GM18502 (cell line): ENCODE data around the gene TXNDC11.

Experiments used
- ATAC-seq: cut with Tn5 transposase; IDR thresholded peaks from one replicate; pipeline ENCODE4 v1.9.1; 2021; ENCODE audit warnings: mild to moderate bottlenecking; ENCODE audit not compliant: unreplicated experiment, poor library complexity

TXNDC11 gene

DNA sequence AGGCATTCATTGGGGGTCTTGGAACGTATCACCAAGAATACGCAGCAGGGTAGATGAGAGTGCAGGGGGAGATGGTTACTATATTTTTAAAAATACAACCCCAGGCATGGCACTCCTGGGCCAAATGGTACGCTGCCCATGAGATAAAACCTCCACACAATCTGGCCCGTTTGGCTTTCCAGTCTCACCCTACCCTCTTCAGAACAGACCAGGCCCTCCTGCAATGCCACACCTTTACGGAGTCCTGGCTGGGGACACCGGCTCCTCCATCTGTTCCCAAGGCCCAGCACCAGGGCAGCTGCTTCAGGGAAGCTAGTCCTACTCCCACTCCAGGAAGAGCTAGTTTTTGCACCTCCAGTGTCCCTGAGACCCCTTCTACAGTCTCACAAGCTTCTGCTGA is 50.0 kb downstream of the TXNDC11 start:
- no peak for ATAC-seq

DNA sequence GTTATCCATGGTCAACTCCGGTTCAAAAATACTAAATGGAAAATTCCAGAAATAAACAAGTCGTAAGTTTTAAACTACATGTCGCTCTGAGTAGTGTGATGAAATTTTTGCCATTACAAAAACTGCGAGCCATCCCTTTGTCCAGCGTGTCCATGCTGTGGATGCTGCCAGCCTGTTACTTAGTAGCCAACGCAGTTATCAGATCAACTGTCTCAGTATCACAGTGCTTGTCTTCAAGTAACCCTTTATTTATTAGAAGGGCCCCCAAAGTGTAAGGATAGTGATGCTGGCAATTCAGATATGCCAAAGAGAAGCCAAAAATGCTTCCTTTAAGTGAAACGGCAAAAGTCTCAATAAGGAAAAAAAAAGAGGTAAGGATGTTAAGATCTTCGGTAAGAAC is 50.5 kb downstream of the TXNDC11 start:
- no peak for ATAC-seq

DNA sequence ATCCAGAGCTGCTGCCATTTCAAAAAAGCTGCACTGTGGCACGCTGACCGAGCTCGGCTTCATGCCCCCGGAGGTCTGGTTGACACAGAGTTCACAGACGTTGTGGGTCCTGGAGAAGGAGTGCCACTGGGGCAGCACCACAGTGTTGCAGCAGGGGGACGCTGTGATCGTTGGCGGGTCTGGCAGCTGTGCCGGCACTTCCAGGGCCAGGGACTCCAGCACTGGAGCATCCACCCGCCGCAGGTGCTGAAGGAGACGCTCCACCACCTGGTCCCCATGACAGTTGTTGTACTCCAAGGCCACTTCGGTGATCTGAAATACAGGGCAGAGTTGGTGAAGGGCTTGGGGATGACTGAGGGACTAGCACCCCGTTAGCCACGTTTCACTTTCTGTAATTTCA is 50.9 kb downstream of the TXNDC11 start:
- no peak for ATAC-seq

DNA sequence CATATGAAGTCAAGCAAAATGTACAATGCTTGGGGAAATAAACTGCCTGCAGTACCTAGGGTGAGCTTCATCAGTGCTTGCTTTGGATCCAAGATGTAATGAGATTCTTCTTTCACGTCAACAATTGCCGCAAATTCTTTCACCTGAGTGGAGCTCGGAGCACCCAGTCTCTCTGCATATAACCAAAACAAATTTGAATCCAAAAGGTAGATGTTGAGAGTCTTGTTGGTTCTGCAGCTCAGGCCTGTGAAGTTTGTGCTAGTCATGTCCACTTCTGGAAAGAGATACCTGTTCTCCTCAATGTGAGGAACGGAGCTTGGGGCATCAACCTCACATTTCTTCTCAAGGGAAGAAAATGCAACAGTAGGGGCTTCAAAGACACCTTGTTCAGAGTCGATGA is 51.4 kb downstream of the TXNDC11 start:
- ATAC-seq = no peak

DNA sequence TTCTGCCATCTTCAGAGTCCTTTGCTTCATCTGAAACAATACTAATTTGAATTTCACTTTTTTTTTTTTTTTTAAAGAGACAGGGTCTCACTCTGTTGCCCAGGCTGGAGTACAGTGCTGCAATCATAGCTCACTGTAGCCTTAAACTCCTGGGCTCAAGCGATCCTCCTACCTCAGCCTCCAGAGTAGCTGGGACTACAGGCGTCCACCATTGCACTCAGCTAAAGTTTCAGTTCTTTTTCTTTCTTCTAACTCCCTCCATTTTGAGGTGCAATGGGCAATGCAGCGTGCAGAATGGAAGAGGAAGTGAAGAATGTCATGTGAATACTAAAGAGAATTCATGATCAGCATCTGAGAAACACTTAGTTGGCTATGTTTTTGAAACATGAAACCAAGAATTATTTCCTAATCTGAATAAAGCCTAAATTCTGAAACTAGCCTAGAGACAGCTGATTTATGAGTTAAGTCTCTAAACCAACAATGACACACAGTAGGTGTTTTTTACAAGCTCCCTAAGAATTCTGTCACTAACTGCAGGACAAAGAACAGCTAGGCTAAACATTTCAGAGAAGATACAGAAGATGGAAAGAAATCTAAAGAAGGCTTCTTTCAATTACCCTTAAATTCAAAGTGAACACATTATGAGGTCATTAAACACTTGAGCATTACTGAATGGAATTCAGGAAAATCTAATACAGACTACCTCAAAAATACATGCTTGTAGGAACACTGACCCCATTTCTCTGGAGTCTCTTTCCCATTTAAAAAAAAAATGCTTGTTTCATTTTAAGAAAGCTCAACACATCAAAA is 53.4 kb downstream of the TXNDC11 start:
- peak; percentile 85 for ATAC-seq

DNA sequence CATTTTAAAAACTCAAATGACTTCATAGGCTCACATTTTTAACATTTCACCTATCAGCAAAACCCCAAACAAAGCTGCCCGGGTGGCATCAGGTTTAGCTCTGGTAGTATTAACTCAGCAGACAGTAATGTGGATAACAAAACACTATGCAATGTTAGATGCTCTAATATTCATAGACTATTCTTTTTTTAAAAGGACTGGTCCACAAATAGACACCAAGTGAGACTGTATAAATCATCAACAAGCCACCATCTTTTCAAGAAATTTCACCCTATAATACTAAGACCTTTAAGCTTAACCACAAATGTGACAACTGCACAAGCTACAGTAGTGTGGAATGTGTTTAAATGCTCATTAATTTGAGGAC is 54.2 kb downstream of the TXNDC11 start:
- no peak for ATAC-seq

DNA sequence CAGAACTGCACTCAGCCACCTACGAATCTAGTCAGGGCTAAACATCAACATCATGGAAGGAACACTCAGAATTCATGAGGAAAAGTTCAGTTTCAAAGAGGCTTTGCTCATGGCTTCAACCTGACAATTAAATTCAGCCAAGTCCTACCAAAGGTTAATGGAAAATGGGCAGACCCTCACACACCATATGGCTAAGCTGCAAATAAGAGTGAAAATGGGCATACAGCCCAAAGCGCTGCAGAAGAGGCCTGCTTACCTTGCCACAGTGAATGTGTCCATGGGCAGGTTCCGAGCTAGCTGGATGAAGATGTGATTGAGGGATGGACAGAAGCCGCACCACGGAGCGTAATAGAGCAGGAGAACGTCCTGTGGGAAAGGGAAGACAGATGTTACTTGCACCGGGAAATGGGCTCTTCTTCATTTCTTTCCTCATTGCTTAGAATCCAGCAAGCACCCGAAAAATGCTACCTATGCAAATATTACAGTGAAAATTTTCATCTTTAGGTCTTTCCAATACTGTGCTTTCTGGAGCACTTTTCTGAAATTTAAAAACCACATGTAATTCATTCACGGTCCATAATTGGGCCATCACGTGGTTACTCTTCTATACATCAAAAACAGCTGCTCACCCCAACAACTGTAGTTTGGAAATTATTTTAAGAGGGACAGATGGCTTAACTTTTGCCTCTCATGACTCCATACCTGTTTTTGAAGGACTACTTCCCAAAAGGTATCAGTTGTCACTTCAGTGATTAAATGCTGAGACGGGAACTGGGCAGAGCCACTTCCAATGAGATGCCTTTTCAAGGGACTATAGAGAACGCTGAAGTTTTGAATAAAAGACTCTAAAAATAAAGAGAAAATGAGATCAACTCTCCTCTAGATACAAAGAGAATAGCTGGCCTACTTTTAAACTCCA is 54.8 kb downstream of the TXNDC11 start:
- ATAC-seq = no peak

DNA sequence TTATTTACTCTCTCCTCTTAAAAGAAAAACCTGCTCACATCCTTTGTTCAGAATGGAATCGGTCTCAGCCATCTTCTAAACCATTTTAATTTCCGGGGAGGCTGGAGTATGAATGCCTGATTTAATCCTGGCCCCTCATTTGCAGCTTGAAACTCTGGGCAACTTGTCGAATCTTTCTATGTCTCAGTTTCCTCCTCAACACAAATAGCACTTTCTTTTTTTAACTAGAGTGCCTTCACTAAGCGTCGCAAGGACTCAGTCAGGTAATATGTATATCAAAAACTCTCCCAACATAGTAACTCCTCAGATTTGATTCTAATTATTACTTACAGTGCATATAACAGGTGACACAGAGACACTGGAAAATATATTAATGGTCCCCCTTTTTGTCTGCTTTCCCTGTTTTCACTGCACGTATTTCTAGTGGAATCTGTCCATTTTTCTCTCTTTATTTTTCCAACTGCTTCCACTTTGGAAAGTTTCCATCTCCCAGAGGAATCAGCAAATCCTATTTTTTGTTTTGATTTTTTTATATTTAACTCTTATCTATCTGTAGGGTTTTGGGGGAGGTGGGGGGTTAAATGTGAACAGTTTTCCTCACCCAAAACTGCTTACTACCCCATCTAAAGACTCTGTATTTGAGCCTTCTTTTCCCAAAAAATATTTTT is 55.8 kb downstream of the TXNDC11 start:
- ATAC-seq = no peak

DNA sequence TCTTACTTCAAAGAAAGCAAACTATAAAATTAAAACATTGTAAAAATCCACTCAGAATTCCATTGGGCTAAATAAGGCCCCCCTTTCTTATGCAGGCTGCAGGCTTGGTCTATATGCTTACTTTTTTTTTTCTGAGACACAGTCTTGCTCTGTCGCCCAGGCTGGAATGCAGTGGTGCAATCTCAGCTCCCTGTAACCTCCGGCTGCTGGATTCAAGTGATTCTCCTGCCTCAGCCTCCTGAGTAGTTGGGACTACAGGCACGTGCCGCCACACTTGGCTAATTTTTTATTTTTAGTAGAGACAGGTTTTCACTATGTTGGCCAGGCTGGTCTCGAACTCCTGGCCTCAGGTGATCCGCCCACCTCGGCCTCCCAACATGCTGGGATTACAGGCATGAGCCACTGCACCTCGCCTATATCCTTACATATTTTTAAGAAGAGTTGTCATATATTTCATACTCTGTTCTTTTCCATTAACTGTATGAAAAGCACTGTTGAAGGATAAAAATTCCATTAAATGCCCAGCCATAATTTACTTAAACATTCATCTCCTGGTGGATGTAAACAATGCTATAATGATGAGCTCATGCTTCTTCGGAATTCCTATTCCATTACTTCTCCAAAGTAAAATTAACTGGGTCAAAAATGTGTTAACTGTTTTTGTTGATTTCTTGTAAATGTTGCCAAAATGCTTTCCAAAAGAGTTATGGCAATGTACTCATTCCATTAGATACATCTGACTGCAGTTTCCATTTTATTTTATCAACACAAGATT is 56.6 kb downstream of the TXNDC11 start:
- no peak for ATAC-seq

DNA sequence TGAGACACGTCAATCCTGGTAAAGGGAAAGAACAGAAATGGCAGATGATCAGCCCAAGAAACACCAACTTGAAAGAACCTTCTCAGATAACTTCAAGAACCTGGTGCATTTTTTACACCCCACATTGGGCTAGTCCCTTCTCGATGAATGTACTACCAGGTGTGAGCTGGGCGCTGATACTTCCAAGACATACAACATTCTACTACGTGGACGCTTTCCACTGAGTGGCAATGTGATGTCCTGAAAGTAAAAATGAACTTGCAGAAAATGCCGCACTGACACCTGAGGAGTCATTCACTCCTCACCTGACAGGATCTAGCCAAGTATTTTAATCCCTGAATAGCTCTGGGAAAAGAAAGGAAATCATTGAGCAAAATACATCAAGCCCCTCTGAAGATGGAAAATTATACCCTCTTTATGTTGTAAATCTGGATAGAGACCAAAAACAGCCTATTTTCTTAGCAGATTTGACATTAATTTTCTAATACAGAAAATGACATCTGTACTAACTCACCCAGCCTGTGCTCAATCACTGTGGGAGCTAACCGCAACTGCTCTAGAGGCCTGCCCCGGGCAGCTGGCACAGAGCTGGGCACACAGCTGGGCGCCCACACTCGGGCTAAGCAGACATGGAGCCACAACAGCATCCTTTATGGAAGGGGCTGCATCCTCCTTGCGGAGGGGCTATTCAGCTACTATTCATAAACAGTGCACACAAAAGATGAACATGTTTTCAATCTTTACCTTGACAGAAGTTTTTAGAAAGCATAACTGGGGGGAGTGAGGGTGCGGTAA is 58.2 kb downstream of the TXNDC11 start:
- no peak for ATAC-seq

DNA sequence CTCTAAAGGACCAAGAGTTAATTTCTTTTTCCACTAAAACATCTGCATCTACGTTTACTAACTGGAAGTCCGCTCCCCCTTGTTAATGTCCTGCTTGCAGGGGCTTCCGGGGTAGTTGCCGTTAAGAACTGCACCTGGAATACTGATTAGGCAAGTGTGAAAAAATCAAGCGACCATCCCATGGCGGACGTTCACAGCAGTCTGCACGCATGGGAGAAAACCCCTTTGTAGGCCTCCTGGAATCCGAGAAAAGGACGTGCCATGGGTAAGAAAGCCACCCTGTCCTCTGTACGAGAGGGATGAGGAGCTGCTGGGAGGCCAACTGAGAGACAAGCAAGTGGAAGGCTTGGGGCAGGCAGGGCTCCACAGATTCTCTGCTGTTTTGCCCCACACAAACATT is 59.5 kb downstream of the TXNDC11 start:
- ATAC-seq = no peak

DNA sequence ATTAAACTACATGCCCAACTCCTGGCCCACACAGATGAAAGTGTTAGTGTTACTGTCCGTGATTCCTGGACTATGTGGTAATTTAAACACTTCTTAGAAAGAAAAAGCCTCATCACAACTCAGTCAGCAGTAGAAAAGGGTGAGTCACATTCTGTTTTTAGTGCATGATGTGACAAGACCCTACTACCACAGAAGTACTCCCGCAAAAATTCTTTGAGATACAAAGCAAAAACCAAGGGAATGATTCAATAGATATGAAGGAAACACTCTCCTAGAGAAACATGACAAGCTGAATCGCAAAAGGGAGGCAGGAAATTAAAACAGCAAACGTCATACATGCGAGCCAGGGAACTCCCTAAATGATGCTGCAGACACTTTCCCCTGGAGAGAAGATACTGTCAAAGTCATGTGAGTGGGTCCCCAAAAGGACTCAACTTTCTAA is 60.0 kb downstream of the TXNDC11 start:
- ATAC-seq = peak; percentile 25

DNA sequence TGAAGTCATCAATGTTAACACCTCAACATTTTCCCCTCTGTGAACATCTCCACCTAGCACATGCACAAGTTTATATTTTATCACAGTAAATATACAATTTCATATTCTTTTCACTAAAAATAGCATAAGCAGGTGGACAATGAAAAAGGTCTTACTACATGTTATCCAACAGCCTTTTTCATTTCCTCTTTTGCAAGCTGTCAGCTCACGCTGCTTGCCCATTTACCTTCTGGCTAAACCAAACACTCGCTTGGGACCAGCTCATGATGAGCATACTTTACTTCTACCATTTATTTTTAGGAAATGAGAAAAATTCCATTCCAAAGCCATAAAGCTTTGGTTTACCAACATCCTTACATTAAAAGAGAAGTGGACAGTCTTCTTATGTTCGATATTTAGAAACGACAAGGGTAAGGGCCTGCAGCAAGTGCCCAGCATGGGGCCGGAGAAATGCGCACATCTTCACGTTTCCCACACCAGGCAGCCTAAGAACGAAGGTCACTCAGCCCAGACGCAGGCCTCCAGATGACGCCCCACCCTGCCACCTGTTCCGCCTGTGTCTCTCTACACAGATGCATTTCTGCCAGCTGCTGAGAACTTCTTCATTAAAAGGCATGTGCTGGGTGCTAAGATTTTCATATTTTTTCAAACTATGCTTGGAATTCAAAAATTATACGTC is 60.5 kb downstream of the TXNDC11 start:
- peak; percentile 60 for ATAC-seq

DNA sequence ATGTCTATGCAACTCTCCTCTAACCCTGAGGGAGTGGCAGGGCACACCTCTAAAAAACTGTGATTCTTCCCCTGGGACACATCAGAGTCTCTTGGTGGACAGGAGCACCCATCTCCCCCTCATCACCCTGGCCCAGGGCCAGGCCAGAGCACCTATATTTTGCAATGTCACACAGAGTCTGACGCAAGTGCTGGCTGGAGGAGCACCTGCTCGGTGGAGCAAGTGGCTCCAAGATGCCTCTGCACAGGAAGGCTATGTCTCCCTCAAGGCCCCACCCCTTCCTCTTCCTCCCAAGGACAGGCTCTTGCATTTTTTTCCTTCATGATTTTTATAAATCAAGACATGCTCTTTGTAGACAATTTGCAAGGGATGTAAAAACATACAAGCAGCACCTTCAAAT is 61.1 kb downstream of the TXNDC11 start:
- peak; percentile 35 for ATAC-seq

DNA sequence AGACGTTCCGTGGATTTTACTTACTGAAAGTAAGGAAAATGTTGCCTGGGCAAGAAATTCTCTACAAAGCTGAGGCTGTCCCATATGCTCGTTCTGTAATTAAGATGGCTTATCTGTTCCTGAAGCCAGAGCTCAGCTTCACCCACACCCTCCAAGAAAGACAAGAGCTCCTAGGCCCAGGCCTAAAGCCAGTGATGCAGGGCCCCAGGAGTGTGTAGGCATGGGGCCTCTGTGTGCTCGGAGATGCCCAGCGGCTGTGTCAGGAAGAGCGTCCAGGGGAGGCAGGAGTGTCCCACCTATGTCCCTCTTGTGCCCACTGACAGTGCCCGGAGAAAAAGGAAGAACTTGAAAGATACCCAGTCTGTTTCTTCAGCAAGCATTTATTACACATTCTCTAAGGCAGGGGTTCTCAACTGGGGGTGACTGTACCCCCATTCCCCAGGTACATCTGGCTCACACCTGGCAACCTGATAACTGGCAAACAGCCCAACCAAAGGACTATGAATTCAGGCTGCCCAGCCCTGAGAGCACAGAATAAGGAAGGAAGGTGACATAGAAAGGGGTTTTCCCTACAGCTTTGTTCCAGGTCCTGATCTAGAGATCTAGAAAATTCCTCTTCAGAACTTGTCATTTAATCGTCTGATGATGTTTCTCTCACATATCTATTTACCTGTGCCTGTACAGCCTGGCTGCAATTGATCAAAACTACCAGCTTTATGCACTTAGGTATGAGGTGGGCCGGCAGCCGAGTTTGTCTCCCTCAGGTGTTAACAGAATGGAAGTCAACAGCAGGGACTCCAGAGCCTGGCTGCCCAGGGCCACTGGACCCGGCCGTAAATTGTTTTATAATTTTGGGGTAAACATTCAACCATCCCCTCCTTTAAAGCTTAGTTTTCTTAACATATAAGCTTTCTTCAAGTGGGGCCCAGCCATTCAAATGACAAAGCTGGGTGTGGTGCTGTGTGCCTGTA is 62.4 kb downstream of the TXNDC11 start:
- ATAC-seq = no peak

DNA sequence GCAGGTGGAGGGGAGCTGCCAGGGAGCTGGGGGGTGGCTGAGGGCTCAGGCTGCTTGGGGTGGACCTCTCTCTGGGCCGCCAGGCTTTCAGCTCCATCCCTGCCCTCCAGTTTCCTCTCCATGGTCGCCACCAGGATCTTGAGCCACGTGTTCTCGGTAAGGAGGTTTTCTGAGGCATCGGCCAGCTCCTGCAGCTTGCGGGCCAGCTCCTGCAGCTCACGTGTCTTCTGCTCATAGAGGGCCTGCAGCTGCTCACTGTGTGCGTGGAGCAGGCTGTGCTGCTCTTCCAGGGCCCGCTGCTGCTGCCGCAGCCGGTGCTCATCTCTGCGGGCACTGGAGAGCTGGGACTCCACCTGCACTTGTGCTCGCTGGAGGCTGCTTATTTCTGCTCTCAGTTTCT is 63.4 kb downstream of the TXNDC11 start:
- no peak for ATAC-seq

DNA sequence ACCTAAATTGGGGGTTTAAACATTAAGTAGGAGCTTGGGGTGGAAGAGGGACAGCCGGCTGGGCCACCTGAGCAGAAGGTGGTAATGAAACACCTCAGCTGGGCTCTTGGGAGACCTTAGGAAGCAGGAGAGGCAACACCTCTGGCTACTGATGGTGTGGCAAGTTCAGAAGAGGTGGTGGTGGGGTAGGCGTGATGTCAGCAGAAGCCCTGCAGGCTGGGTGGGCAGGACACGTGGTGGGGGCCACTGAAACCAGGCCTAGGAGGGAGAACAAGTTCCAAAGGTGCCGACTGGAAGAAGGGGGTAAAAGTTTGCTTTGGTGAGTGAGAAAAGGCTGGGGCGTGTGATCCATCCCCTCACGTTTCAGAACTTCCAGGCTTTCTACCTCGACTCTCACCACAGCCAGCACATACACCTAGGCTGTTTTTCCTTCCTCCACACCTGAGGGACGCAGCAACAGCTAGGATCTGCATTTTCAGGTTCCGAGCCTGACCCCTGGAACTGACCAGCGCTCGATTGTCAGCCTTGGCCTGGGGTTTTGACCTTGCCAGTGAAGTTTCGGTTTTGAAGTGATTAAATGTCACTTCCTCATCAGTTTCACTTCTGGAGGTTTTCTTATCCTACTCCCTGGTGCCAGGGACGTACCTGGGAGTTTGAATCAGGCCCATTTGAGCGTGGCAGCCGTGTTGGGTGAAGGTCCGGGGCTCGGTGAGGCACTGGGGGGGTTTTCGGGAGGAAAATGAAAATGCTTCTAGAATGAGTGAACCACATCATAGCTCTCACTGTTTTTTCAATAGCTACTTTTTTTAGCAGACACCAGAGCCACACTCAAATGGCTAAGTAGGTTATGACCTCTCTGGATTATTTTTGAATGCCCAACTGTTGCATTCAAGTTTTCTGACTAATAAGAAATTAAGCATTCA is 64.4 kb downstream of the TXNDC11 start:
- no peak for ATAC-seq
